Measurements from ENCODE around the gene MAP3K14.

MAP3K14 gene

DNA sequence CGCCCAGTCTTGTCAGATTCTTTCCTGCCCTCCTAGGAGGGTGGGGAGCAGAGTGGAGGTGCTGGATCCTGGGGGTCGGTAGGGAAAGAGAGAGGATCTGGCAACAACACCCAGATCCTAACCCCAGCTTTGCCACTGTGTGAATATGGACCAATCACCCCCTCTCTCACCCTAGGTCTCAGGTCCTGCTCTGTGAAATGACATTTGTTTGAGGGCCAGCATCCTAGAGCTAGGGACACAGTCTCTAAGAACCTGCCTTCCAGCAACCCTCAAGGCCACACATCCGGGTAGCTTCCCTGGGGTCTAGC, 28.4 kb upstream of the MAP3K14 start:
- TF ChIP-seq YY1 (IDR thresholded peaks at IDR 0.05; ENCODE audit: low read depth), result no peak
- TF ChIP-seq, protein P1, sequence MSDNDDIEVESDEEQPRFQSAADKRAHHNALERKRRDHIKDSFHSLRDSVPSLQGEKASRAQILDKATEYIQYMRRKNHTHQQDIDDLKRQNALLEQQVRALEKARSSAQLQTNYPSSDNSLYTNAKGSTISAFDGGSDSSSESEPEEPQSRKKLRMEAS (IDR thresholded peaks at IDR 0.05), result no peak
- no peak for TF ChIP-seq NFIC (IDR thresholded peaks at IDR 0.05)
- TF ChIP-seq TCF12 (IDR thresholded peaks at IDR 0.05; ENCODE audit: low read depth), result no peak
- no peak for TF ChIP-seq CEBPB (IDR thresholded peaks at IDR 0.05)
- no peak for TF ChIP-seq TEAD4 (IDR thresholded peaks at IDR 0.05)
- TF ChIP-seq, protein P2, sequence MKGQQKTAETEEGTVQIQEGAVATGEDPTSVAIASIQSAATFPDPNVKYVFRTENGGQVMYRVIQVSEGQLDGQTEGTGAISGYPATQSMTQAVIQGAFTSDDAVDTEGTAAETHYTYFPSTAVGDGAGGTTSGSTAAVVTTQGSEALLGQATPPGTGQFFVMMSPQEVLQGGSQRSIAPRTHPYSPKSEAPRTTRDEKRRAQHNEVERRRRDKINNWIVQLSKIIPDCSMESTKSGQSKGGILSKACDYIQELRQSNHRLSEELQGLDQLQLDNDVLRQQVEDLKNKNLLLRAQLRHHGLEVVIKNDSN (IDR thresholded peaks at IDR 0.05), result no peak
- TF ChIP-seq CREB1 (IDR thresholded peaks at IDR 0.05; ENCODE audit: low read depth), result no peak
- no peak for TF ChIP-seq FOXM1 (IDR thresholded peaks at IDR 0.05; ENCODE audit: borderline replicate concordance, low read depth)
- no peak for TF ChIP-seq TAF1 (IDR thresholded peaks at IDR 0.05; ENCODE audit: low read depth)
- TF ChIP-seq RAD21 (IDR thresholded peaks at IDR 0.05; ENCODE audit: low read depth), result no peak
- TF ChIP-seq EGR1 (IDR thresholded peaks at IDR 0.05), result no peak
- TF ChIP-seq, protein P3, sequence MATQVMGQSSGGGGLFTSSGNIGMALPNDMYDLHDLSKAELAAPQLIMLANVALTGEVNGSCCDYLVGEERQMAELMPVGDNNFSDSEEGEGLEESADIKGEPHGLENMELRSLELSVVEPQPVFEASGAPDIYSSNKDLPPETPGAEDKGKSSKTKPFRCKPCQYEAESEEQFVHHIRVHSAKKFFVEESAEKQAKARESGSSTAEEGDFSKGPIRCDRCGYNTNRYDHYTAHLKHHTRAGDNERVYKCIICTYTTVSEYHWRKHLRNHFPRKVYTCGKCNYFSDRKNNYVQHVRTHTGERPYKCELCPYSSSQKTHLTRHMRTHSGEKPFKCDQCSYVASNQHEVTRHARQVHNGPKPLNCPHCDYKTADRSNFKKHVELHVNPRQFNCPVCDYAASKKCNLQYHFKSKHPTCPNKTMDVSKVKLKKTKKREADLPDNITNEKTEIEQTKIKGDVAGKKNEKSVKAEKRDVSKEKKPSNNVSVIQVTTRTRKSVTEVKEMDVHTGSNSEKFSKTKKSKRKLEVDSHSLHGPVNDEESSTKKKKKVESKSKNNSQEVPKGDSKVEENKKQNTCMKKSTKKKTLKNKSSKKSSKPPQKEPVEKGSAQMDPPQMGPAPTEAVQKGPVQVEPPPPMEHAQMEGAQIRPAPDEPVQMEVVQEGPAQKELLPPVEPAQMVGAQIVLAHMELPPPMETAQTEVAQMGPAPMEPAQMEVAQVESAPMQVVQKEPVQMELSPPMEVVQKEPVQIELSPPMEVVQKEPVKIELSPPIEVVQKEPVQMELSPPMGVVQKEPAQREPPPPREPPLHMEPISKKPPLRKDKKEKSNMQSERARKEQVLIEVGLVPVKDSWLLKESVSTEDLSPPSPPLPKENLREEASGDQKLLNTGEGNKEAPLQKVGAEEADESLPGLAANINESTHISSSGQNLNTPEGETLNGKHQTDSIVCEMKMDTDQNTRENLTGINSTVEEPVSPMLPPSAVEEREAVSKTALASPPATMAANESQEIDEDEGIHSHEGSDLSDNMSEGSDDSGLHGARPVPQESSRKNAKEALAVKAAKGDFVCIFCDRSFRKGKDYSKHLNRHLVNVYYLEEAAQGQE (IDR thresholded peaks at IDR 0.05; ENCODE audit: low read depth), result no peak

DNA sequence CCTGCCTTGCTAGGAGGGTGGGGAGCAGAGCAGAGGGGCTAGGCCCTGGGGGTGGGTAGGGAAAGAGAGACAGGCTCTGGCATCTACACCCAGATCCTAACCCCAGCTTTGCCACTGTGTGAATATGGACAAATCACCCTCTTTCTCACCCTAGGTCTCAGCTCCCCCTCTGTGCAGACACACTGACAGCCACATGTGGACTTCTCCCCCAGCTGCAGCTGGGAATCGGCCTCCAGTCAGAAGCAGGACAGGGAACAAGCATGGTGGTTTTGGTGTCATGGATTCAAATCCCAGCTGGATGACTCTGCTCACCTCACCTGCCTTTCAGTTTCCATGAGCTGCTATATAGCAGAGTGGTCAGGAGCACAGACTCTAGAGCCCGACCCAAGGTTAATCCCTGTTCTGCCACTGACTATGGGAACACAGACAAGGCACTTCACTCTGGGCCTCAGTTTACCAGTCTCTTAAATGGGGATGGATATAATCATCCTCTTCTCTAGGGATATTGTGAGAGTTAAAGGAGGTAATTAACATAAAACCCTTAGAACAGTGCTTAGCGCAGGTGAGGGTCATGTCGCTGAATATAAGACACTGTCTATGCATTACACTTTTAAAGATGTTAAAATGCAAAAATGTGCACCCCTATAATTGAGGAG, 26.2 kb upstream of the MAP3K14 start:
- no peak for TF ChIP-seq FOXM1 (IDR thresholded peaks at IDR 0.05; ENCODE audit: borderline replicate concordance, low read depth)
- TF ChIP-seq, protein P1 (IDR thresholded peaks at IDR 0.05), result no peak
- no peak for TF ChIP-seq CEBPB (IDR thresholded peaks at IDR 0.05)
- no peak for TF ChIP-seq TEAD4 (IDR thresholded peaks at IDR 0.05)
- no peak for TF ChIP-seq EGR1 (IDR thresholded peaks at IDR 0.05)
- TF ChIP-seq EP300 (IDR thresholded peaks at IDR 0.05; ENCODE audit: borderline replicate concordance), result no peak
- TF ChIP-seq, protein P2 (IDR thresholded peaks at IDR 0.05), result no peak
- TF ChIP-seq TCF12 (IDR thresholded peaks at IDR 0.05; ENCODE audit: low read depth), result no peak
- no peak for TF ChIP-seq ZBTB7A (IDR thresholded peaks at IDR 0.05; ENCODE audit: low read depth)
- TF ChIP-seq YY1 (IDR thresholded peaks at IDR 0.05; ENCODE audit: low read depth), result no peak

DNA sequence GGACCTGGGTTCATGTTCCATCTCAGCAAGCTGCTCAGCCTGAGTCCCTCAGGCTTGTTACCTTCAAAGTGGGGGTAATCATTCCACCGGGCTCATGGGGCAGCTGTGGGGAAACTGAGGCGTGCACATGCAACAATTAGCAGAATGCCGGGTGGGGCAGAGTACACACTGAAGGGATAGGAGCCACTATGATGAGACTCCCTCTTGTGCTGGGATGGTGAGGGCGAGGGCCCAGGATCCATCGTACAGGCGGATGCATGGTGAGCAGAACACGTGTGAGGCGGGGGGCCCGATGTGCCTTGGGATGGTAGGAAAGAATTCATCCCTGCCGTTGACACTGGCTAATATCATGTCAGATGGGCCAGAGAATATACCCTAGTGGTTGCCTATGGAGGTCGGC, 25.5 kb upstream of the MAP3K14 start:
- TF ChIP-seq CEBPB (IDR thresholded peaks at IDR 0.05), result no peak
- no peak for TF ChIP-seq YY1 (IDR thresholded peaks at IDR 0.05; ENCODE audit: low read depth)
- no peak for TF ChIP-seq NFIC (IDR thresholded peaks at IDR 0.05)
- no peak for TF ChIP-seq ZBTB7A (IDR thresholded peaks at IDR 0.05; ENCODE audit: low read depth)

DNA sequence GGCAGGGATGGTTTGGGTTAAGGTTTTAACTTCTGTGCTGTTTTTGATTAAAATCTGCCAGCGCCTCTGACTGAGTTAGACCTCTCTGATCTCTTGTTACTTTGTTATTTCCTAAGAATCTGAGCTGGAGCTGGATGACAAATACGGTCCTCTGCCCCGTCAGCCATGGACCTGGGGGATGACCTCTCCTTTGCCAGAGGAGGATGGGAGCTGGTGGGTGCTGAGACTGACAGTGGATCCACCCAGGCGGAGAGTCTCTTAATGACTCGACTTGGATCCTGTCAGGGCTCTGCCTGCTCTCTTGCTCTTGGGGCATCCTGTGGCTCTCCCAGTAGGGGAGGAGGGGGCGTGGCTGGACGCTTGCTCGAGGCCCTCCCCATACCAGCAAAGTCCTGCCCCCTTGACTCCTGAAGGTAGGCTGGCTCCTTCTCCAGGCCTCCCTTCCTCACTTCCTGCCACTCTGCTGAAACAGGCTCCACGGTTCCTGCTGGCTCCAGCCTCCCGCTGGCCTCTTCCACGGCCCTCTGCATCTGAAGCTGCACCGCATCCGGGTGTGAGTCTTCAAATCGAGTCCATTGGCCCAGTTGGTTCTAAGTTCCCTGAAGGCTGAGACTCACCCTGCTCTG, 24.8 kb upstream of the MAP3K14 start:
- no peak for TF ChIP-seq FOXM1 (IDR thresholded peaks at IDR 0.05; ENCODE audit: borderline replicate concordance, low read depth)
- no peak for TF ChIP-seq YY1 (IDR thresholded peaks at IDR 0.05; ENCODE audit: low read depth)
- TF ChIP-seq TEAD4 (IDR thresholded peaks at IDR 0.05), result no peak
- peak; percentile 35; the same call in 1 of the 2 replicates for TF ChIP-seq TAF1 (IDR thresholded peaks at IDR 0.05; ENCODE audit: low read depth)
- TF ChIP-seq, protein P1 (IDR thresholded peaks at IDR 0.05), result peak; percentile 70
- TF ChIP-seq ZBTB7A (IDR thresholded peaks at IDR 0.05; ENCODE audit: low read depth), result no peak

DNA sequence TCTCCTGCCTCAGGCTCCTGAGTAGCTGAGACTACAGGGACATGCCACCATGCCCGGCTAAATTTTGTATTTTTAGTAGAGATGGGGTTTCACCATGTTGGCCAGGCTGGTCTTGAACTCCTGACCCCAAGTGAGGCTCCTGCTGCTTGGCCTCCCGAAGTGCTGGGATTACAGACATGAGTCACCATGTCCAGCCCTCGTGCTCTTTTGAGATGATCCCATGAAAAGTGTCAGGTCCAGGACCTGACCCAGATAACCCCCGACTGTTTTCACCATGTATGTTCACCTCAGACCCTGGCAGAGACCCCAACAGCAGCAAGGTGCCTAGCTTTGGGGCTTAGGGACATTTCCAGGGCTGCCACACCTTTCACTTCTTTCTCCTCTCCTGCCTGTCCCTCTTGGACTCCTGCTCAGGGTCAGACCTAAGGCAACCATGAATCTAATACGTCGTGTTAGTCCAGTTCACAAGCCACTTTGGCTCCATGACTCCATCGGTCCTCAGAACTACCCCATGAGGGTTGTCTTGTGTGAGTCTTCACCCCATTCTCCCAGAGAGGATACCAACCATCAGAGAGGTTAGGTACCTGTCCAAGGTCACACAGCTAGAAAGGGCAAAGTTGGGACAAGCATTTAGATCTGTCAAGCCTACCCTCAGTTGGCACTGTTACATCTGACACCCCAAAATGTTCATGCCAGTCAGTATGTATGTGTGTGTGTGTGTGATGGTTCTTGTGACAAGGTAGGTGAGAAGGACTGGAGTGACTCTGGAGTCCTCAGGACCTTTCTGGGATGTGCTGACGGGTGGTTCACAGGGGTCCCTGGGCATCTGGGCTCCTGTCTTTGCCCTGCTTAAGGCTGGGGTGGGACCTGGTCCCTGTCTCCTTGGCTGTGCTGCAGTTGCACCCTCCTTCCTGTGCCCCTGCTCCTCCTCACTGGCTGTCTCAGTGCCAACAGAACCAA, 23.1 kb upstream of the MAP3K14 start:
- TF ChIP-seq FOXM1 (IDR thresholded peaks at IDR 0.05; ENCODE audit: borderline replicate concordance, low read depth) (no peak), ZBTB7A (IDR thresholded peaks at IDR 0.05; ENCODE audit: low read depth) (no peak)
- TF ChIP-seq, protein P2 (IDR thresholded peaks at IDR 0.05), result no peak

DNA sequence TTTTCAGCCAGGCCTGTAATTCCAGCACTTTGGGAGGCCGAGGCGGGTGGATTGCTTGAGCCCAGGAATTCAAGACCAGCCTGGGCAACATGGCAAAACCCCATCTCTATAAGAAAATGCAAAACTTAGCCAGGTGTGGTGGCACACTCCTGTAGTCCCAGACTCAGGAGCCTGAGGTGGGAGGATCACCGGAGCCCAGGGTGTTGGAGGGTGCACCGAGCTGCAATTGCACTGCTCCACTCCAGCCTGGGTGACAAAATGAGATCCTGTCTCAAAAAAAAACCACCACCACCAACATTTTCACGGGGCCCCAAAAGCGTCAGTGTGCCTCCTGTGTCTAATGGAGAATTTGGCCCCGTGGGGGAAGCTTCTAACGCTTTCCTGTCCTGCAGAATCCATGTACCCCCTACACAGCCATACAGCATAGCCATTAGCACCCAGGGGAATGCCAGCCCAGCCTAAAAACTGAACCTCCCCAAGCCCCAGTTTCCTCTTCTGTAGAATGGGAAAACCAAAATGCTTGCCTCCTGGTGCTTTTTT, 22.2 kb upstream of the MAP3K14 start:
- TF ChIP-seq, protein P1 (IDR thresholded peaks at IDR 0.05), result no peak
- no peak for TF ChIP-seq FOXM1 (IDR thresholded peaks at IDR 0.05; ENCODE audit: borderline replicate concordance, low read depth)
- no peak for TF ChIP-seq ZBTB7A (IDR thresholded peaks at IDR 0.05; ENCODE audit: low read depth)
- no peak for TF ChIP-seq TEAD4 (IDR thresholded peaks at IDR 0.05)
- no peak for TF ChIP-seq CREB1 (IDR thresholded peaks at IDR 0.05; ENCODE audit: low read depth)
- TF ChIP-seq TAF1 (IDR thresholded peaks at IDR 0.05; ENCODE audit: low read depth), result no peak
- TF ChIP-seq TCF12 (IDR thresholded peaks at IDR 0.05; ENCODE audit: low read depth), result no peak
- TF ChIP-seq, protein P3 (IDR thresholded peaks at IDR 0.05; ENCODE audit: low read depth), result no peak
- TF ChIP-seq NFIC (IDR thresholded peaks at IDR 0.05), result no peak
- TF ChIP-seq, protein P2 (IDR thresholded peaks at IDR 0.05), result no peak
- no peak for TF ChIP-seq RAD21 (IDR thresholded peaks at IDR 0.05; ENCODE audit: low read depth)
- TF ChIP-seq EGR1 (IDR thresholded peaks at IDR 0.05), result no peak
- no peak for TF ChIP-seq CEBPB (IDR thresholded peaks at IDR 0.05)

Measured in Ishikawa (cell line).